Stomach (tissue), 4 donors: ENCODE data around the gene LITAFD.

ENCODE experiments used
- CTCF ChIP-seq, 7 experiments: fragments of 450-650 bp in 4 of 7; fragments of 200-600 bp in 3 of 7; sonication (generic) in 3 of 7; IDR thresholded peaks; one replicate each; pipeline ENCODE4 v1.5.1; 2016 to 2019; ENCODE audit warnings: antibody characterized with exemption in 7 of 7, control low read depth in 2 of 7, mild to moderate bottlenecking in 1 of 7
- EP300 ChIP-seq: sonication (generic); formaldehyde crosslinking; IDR thresholded peaks from one replicate; pipeline ENCODE4 v1.6.1; 2017; ENCODE audit warnings: antibody characterized with exemption
- POLR2A ChIP-seq, 4 donors: fragments of 450-650 bp; IDR thresholded peaks; one replicate each; pipeline ENCODE4 v1.6.1; 2016; ENCODE audit warnings: antibody characterized with exemption in 4 of 4, control low read depth in 2 of 4, mild to moderate bottlenecking in 1 of 4, moderate library complexity in 1 of 4
- POLR2AphosphoS5 ChIP-seq, 3 donors: sonication (generic); formaldehyde crosslinking; IDR thresholded peaks; one replicate each; pipeline ENCODE4 v1.6.1; 2016; ENCODE audit warnings: antibody characterized with exemption in 3 of 3

- TF ChIP-seq POLR2A (IDR thresholded peaks at IDR 0.05) (no peak), CTCF (IDR thresholded peaks at IDR 0.05) (no peak), EP300 (no peak), POLR2AphosphoS5 (IDR thresholded peaks at IDR 0.05) (no peak)
Observed at GRCh38 chr16:8923199-8923598, 41.0 kb downstream of the LITAFD start.
